Myometrial cell (primary cell): ENCODE measurements around the gene CCDC85C. TPM values are rescaled to one million over a fixed set of nuclear protein-coding genes. Genes with fewer than 3 reads are reported as not detected.

Source experiments
- total RNA-seq: library from RNA; depleted of rRNA; stranded (reverse); fragments of >200 nt; gene quantifications from 2 replicates; pipeline ENCODE4 v1.2.3, GENCODE V29; 2015

CCDC85C gene
- 7.5 and 10.3 TPM in 2 replicates for total RNA-seq

DNA sequence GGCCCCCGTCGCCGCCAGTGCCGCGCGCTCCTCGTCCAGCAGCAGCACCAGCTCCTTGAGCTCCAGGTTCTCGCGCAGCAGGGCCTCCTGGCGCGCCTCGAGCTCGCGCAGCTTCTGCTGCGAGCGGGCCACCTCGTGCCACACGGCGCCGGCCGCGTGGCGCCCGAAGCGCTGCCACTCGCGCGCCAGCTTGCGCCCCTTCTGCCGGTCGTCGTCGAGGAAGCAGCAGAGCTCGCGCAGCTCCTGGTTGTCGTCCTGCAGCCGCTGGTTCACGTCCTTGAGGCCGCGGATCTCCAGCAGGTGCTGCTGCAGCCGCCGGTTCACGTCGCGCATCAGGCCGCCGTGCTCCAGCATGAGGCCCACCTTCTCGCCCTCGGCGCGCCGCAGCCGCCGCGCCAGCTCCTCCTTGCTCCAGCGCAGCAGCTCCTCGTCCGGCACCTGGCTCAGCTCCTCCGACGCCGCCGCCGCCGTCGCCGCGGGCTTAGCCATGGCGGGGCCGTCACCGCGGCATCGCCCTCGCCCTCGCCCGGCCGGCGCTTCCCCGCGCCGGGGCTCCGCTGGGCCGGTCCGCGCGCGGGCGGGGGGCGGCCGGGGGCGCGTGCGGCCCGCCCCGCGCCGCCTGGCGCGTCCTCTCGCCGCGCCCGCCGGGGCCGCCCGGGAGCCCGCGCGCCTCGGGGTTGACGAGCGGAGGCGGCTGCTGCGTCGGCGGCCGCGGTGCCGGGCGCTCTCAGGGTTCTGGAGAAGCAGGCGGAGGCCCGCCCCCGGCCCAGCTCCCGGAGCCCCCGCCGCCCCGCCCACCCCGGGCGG, at the start of gene CCDC85C:
Gene CCDC85C, minus strand, starts transcription at position 737 of the 807 bp plus-strand sequence. Its CDS starts 248 bp downstream, at position 489.

DNA sequence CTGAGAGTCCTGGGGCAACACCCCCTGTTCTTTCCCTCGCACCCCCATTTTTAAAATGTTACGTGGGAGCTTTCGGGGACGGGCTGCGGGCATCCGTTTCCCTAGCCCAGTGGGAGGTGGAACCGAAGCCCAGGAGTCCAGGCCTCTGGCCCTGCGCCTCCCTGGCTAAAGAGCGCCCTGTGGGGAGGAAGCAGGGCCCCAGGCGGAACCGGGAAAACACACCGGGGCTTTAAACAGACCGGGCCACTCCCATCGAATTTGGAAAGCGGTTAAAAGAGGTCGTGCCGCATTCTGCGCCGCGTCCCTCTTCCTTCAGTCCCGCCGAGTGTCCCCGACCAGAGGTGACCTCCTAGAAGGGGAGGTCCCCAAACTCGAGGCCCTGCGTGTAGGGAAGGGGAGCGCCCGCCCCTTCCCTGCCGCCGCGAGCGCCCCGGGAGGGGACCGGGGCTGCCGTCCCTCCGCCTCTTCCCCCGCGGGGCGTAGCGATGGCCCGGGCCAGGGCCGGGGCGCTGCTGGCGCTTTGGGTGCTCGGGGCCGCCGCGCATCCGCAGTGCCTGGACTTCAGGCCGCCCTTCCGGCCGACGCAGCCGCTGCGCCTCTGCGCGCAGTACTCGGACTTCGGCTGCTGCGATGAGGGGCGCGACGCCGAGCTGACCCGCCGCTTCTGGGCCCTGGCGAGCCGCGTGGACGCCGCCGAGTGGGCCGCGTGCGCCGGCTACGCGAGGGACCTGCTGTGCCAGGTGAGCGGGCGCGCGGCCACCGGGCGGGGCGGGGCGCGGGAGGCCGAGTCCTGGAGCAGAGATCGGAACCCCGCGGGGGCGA, 40.9 kb upstream of the CCDC85C start, which contains the start of gene HHIPL1:
Gene HHIPL1, plus strand, starts transcription at position 407 of the 822 bp plus-strand sequence. Its CDS starts 79 bp downstream, at position 486.

DNA sequence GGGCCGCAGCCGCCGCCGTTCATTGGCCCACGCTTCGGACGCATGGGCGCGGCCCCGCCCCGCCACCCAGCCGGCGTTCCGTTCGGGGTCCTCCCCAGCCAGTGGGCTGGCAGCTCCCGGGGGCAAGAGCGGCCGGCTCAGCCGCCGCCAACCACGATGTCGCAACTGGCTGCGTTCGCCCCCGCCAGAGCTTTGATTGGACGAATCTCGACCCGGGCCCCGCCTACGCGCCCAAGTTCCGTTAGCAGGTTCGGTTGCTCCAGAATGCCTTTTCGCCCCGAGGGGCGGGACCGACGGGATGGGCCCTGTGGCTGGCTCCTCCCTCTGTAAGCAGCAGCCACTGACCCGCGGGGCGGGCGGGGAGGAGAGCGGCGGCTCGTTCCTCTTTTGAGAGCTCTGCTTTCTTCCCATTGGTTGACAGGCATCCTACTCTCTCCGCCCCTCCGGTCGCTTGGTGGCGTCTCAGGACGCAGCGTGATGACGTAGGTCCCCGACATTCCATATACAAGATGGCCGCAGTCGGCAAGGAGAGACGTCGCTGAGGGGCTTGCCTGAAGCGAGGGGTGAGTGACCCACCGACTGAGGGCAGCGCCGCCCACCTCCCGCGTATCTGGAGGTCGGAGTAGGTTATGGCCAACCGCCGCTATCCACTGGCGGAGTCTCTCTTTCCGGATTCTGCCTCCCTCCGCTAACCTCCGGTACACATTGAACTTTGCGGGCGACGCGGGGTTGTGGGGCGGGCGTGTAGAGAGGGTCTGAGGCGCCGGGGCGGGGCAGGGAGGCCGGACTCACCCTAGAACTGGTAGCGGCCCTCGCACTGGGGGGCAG, 122.9 kb downstream of the CCDC85C start, which contains the start of gene CCNK:
Gene CCNK, plus strand, starts transcription at position 493 of the 828 bp plus-strand sequence. CDS start 11,269 bp downstream, outside the sequence.

GRCh38 chr14:99479906-99480869, 123.8 kb downstream of the CCDC85C start, which contains the start of gene SETD3:
SETD3 (minus strand) TSS chr14:99480859; CDS start chr14:99465805, 15,054 bp downstream.

Other genes with a start within 250 kb of the CCDC85C start
- 37.5 and 40.8 TPM in 2 replicates for gene SETD3, start 123.3 kb downstream of the CCDC85C start, total RNA-seq
- gene CCNK, start 122.8 kb downstream of the CCDC85C start, total RNA-seq = 9.5 and 17.4 TPM in 2 replicates
- 4.0 and 6.0 TPM in 2 replicates for gene HHIPL1, start 40.9 kb upstream of the CCDC85C start, total RNA-seq
- not detected in 2 replicates for gene CYP46A1, start 80.1 kb upstream of the CCDC85C start, total RNA-seq
- gene EML1, start 189.2 kb upstream of the CCDC85C start, total RNA-seq = 4.8 and 9.5 TPM in 2 replicates